Adrenal gland (tissue), 12 donors: ENCODE measurements around the gene IL1RAP. TPM values are rescaled to one million over a fixed set of nuclear protein-coding genes. Genes with fewer than 3 reads are reported as not detected.

Experiments used
- DNase-seq, 7 donors: peaks; one replicate each; pipeline ENCODE4 v3.0.0-alpha.2; 2019 to 2020
- H3K27ac ChIP-seq, 5 donors: fragments of 200-600 bp; sonication (generic) in 4 of 5; 1 replicate in 3 of 5; 2 replicates in 2 of 5; pipeline versions ENCODE4 v1.5.1 to v1.8.0; 2016 to 2020; ENCODE audit warnings: mild to moderate bottlenecking in 1 of 5
- H3K27me3 ChIP-seq: fragments of 200-600 bp; 2 replicates; pipeline ENCODE4 v1.8.0; 2021
- H3K36me3 ChIP-seq, 2 donors: fragments of 200-600 bp; replicated peaks in 1 of 2; 1 replicate in 1 of 2; 2 replicates in 1 of 2; pipeline versions ENCODE4 v1.5.1 to v1.8.0; 2018 to 2022
- H3K4me1 ChIP-seq, 2 donors: fragments of 200-600 bp; replicated peaks in 1 of 2; 1 replicate in 1 of 2; 2 replicates in 1 of 2; pipeline versions ENCODE4 v1.5.1 to v1.8.0; 2018 to 2021
- H3K4me3 ChIP-seq, 4 donors: fragments of 200-600 bp; sonication (generic) in 3 of 4; one replicate each; pipeline ENCODE4 v1.5.1; 2016 to 2018
- H3K9me3 ChIP-seq, 3 donors: fragments of 200-600 bp; sonication (generic) in 1 of 3; replicated peaks in 1 of 3; 1 replicate in 2 of 3; 2 replicates in 1 of 3; pipeline versions ENCODE4 v1.5.1 to v1.8.0; 2016 to 2021
- CTCF ChIP-seq, 6 experiments: fragments of 450-650 bp in 4 of 6; fragments of 200-600 bp in 2 of 6; sonication (generic) in 1 of 6; IDR thresholded peaks; 1 replicate in 5 of 6; 2 replicates in 1 of 6; pipeline versions ENCODE4 v1.5.1 to v1.8.0; 2016 to 2021; ENCODE audit warnings: antibody characterized with exemption in 6 of 6, mild to moderate bottlenecking in 2 of 6, moderate library complexity in 1 of 6
- POLR2A ChIP-seq, 2 donors: fragments of 450-650 bp; IDR thresholded peaks; one replicate each; pipeline ENCODE4 v1.6.1; 2017; ENCODE audit warnings: antibody characterized with exemption in 2 of 2, mild to moderate bottlenecking in 2 of 2, moderate library complexity in 1 of 2
- WGBS, 4 donors: extraction: QIAGEN DNeasy Blood & Tissue Kit in 2 of 4; methylation state at CpG; one replicate each; pipeline versions ENCODE4 v1.1.5 to v1.1.7; 2013 to 2017; 5-methylcytosine and 5-hydroxymethylcytosine counted together
- intact Hi-C, 2 donors: fragments of 100-400 bp; cut with DNase I; formaldehyde crosslinking; loops; one replicate each; pipeline versions ENCODE4 v1.14.1 to v1.15.0; 2022 to 2023
- polyA plus RNA-seq, 3 donors: library from polyadenylated mRNA; stranded (reverse); fragments of 200-250 nt in 2 of 3; fragments of 350-450 nt in 1 of 3; fragmentation: Illumina TruSeq in 1 of 3; extraction: RNeasy Lipid Tissue Mini Kit (QIAGEN cat#74804) in 1 of 3; gene quantifications; one replicate each; pipeline ENCODE4 v1.2.3, GENCODE V29; 2013 to 2014
- total RNA-seq, 9 donors: library from RNA; depleted of rRNA in 4 of 9; stranded (reverse); fragments of >200 nt in 4 of 9; fragments of 120-200 nt in 1 of 9; fragmentation: NEBNext Ultra II Directional in 1 of 9; extraction: Animal tissue kit (Norgen Biotek cat#: 25700) in 1 of 9; gene quantifications; one replicate each; pipeline versions ENCODE4 v1.1.0 to v1.2.4, GENCODE V29; 2013 to 2023
- donor health status: healthy with polysubstance abuse.
- donor health status: Bipolar disorder and iron deficiency.
- donor health status: DM: yes; HTN: yes; CAD: no.
- donor health status: DM: no; HTN: no; CAD: no.
- donor health status: DM: no; HTN: no; CAD: no.
- donor health status: DM: yes; HTN: yes; CAD: no.

Gene IL1RAP
- total and polyA plus RNA-seq, 12 donors, result 0.97 to 17.1 (median 6.7) TPM

GRCh38 chr3:190594171-190594570 lies 80.3 kb downstream of the IL1RAP start:
- no peak for TF ChIP-seq POLR2A (IDR thresholded peaks at IDR 0.05)
- no peak for TF ChIP-seq CTCF (IDR thresholded peaks at IDR 0.05)
- 70 to 88% (median 79%) methylated on average over 4 of the region's 4 CpGs for WGBS, 4 donors
- no peak overlapping the region for H3K27ac ChIP-seq
- H3K36me3 ChIP-seq, result no peaks in the 10 kb centered on the region
- H3K27me3 ChIP-seq, result no peaks in the 10 kb centered on the region
- no peaks in the 10 kb centered on the region for H3K9me3 ChIP-seq
- no peaks in the 10 kb centered on the region for H3K4me1 ChIP-seq
- H3K4me3 ChIP-seq, result no peak overlapping the region
- intact Hi-C loops, result no loop called here
- no peak for DNase-seq

- Histone ChIP-seq H3K36me3 (no peaks in the 10 kb centered on the region), H3K27me3 (no peaks in the 10 kb centered on the region), H3K27ac (no peak overlapping the region), H3K4me3 (no peak overlapping the region), H3K9me3 (no peaks in the 10 kb centered on the region), H3K4me1 (no peaks in the 10 kb centered on the region)
- 91 to 94% (median 93%) methylated on average over 9 of the region's 9 CpGs for WGBS, 4 donors
- no peak for DNase-seq
- intact Hi-C loops, result no loop called here
- TF ChIP-seq CTCF (IDR thresholded peaks at IDR 0.05), result no peak
- no peak for TF ChIP-seq POLR2A (IDR thresholded peaks at IDR 0.05)
These were observed 81.4 kb downstream of the IL1RAP start for GRCh38 chr3:190595179-190595795.

GRCh38 chr3:190595807-190596206 lies 81.9 kb downstream of the IL1RAP start:
- no peaks in the 10 kb centered on the region for H3K27me3 ChIP-seq
- intact Hi-C loops, result no loop called here
- H3K9me3 ChIP-seq, result no peaks in the 10 kb centered on the region
- H3K36me3 ChIP-seq, result no peaks in the 10 kb centered on the region
- TF ChIP-seq POLR2A (IDR thresholded peaks at IDR 0.05), result no peak
- no peaks in the 10 kb centered on the region for H3K4me1 ChIP-seq
- 75 to 88% (median 80%) methylated on average over 2 of the region's 2 CpGs for WGBS, 4 donors
- no peak overlapping the region for H3K27ac ChIP-seq
- H3K4me3 ChIP-seq, result no peak overlapping the region
- no peak for DNase-seq

GRCh38 chr3:190596349-190597285 lies 82.7 kb downstream of the IL1RAP start:
- H3K4me3 ChIP-seq, result no peak overlapping the region

More at GRCh38 chr3:190596349-190597285, 82.7 kb downstream of the IL1RAP start:
- H3K4me1 ChIP-seq, result no peaks in the 10 kb centered on the region
- 59 to 82% (median 75%) methylated on average over 5 of the region's 5 CpGs for WGBS, 4 donors
- H3K27me3 ChIP-seq, result no peaks in the 10 kb centered on the region
- DNase-seq, result no peak
- intact Hi-C loops, result no loop called here
- H3K27ac ChIP-seq, result no peak overlapping the region
- H3K36me3 ChIP-seq, result no peaks in the 10 kb centered on the region
- H3K9me3 ChIP-seq, result no peaks in the 10 kb centered on the region
- TF ChIP-seq POLR2A (IDR thresholded peaks at IDR 0.05) (no peak), CTCF (IDR thresholded peaks at IDR 0.05) (no peak)
